ENCODE measurements around the gene ACADM. TPM values are rescaled to one million over a fixed set of nuclear protein-coding genes. Genes with fewer than 3 reads are reported as not detected.

The ACADM gene
- total and polyA plus RNA-seq, 2 of the 13 experiments (the other 11 are each of a cell fraction or from before 2014, with no cell fraction given), result 43.7 to 92.2 TPM

DNA sequence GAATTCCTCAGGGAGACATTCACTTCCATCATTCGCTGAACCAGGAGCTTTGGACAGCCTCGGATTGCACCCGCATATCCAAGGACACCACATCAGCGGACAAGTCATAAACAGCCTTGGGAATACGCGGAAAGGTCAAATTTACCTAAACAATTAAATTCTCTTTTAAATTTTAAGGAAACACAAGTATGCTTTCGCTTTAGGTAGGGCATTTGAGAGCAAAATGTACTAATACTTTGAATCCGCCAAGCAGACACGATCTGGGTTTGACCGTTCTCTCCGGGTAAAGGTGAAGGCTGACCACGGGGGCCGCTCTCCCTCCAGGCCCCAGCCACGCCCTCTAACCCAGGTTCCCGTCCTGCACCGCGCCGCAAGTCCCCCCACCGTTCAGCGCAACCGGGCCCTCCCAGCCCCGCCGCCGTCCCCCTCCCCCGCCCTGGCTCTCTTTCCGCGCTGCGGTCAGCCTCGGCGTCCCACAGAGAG is 479 bp upstream of the ACADM start (continued):
- TF ChIP-seq, protein P1, sequence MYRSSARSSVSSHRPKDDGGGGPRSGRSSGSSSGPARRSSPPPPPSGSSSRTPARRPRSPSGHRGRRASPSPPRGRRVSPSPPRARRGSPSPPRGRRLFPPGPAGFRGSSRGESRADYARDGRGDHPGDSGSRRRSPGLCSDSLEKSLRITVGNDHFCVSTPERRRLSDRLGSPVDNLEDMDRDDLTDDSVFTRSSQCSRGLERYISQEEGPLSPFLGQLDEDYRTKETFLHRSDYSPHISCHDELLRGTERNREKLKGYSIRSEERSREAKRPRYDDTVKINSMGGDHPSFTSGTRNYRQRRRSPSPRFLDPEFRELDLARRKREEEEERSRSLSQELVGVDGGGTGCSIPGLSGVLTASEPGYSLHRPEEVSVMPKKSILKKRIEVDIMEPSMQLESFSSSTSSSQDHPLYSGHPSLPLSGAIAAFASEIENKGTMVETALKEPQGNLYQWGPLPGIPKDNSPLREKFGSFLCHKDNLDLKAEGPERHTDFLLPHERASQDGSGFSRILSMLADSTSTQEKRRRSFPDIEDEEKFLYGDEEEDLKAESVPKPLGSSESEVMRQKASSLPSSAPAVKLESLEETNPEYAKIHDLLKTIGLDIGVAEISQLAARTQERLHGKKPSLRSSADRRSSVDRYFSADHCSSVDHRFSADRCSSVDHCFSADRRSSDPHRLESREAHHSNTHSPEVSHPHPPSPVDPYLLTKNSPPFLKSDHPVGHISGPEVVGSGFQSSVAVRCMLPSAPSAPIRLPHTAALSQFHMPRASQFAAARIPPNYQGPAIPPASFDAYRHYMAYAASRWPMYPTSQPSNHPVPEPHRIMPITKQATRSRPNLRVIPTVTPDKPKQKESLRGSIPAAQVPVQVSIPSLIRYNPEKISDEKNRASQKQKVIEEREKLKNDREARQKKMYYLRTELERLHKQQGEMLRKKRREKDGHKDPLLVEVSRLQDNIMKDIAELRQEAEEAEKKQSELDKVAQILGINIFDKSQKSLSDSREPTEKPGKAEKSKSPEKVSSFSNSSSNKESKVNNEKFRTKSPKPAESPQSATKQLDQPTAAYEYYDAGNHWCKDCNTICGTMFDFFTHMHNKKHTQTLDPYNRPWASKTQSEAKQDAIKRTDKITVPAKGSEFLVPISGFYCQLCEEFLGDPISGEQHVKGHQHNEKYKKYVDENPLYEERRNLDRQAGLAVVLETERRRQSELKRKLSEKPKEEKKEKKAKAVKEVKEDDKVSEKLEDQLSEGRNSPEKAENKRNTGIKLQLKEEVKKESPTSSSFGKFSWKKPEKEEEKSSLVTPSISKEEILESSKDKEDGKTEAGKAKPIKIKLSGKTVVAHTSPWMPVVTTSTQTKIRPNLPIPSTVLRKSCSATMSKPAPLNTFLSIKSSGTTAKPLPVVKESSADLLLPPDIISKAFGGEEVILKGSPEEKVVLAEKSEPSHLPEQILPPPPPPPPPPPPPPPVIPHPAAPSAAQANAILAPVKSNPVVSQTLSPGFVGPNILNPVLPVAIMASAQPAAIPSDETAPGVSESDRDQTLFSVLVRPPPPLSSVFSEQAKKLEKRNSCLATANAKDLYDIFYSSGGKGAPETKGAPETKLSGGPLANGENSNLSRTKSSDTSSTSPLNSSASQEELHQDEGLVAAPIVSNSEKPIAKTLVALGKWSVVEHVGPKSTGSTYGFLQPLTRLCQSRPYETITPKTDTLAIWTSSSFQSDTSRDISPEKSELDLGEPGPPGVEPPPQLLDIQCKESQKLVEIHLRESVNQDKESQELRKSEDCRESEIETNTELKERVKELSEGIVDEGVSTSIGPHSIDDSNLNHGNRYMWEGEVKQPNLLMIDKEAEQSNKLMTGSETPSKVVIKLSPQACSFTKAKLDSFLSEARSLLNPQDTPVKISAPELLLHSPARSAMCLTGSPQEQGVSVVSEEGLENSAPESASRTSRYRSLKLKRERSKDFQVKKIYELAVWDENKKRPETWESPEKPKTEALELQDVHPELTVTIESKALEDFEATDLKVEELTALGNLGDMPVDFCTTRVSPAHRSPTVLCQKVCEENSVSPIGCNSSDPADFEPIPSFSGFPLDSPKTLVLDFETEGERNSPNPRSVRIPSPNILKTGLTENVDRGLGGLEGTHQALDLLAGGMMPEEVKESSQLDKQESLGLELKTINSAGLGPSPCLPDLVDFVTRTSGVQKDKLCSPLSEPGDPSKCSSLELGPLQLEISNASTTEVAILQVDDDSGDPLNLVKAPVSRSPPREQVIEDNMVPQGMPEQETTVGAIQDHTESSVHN (CRISPR knock-in tag; IDR thresholded peaks at IDR 0.05), result 0 out of 2 replicates have a peak, but pooled peaks have one; percentile 10
- TF ChIP-seq, protein P2, sequence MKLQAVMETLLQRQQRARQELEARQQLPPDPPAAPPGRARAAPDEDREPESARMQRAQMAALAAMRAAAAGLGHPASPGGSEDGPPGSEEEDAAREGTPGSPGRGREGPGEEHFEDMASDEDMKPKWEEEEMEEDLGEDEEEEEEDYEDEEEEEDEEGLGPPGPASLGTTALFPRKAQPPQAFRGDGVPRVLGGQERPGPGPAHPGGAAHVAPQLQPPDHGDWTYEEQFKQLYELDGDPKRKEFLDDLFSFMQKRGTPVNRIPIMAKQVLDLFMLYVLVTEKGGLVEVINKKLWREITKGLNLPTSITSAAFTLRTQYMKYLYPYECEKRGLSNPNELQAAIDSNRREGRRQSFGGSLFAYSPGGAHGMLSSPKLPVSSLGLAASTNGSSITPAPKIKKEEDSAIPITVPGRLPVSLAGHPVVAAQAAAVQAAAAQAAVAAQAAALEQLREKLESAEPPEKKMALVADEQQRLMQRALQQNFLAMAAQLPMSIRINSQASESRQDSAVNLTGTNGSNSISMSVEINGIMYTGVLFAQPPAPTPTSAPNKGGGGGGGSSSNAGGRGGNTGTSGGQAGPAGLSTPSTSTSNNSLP (IDR thresholded peaks at IDR 0.05; ENCODE audit: low read depth, low read length), result 0 out of 2 replicates have a peak, but pooled peaks have one; percentile 2
- TF ChIP-seq, protein P3, sequence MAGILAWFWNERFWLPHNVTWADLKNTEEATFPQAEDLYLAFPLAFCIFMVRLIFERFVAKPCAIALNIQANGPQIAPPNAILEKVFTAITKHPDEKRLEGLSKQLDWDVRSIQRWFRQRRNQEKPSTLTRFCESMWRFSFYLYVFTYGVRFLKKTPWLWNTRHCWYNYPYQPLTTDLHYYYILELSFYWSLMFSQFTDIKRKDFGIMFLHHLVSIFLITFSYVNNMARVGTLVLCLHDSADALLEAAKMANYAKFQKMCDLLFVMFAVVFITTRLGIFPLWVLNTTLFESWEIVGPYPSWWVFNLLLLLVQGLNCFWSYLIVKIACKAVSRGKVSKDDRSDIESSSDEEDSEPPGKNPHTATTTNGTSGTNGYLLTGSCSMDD (CRISPR knock-in tag; IDR thresholded peaks at IDR 0.05), result no peak
- peak; percentile 59; the same call in 1 of the 2 replicates for TF ChIP-seq NR2F6 (IDR thresholded peaks at IDR 0.05)
- TF ChIP-seq NR2F6 (CRISPR knock-in tag; IDR thresholded peaks at IDR 0.05), result no peak
- TF ChIP-seq CHD2 (IDR thresholded peaks at IDR 0.05; ENCODE audit: low read depth, low read length), result no peak
- TF ChIP-seq, protein P4, sequence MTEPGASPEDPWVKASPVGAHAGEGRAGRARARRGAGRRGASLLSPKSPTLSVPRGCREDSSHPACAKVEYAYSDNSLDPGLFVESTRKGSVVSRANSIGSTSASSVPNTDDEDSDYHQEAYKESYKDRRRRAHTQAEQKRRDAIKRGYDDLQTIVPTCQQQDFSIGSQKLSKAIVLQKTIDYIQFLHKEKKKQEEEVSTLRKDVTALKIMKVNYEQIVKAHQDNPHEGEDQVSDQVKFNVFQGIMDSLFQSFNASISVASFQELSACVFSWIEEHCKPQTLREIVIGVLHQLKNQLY (CRISPR knock-in tag; IDR thresholded peaks at IDR 0.05), result no peak
- TF ChIP-seq THAP11 (CRISPR knock-in tag; IDR thresholded peaks at IDR 0.05), result peak; percentile 61
- TF ChIP-seq SMC3 (IDR thresholded peaks at IDR 0.05; ENCODE audit: low read length), result 0 out of 2 replicates have a peak, but pooled peaks have one; percentile 2
- peak; percentile 41 for TF ChIP-seq PHF20 (CRISPR knock-in tag; IDR thresholded peaks at IDR 0.05)
- 0 out of 2 replicates have a peak, but pooled peaks have one; percentile 12 for TF ChIP-seq KDM3A (CRISPR knock-in tag; IDR thresholded peaks at IDR 0.05; ENCODE audit: low read depth)
- TF ChIP-seq ZNF232 (CRISPR knock-in tag; IDR thresholded peaks at IDR 0.05; ENCODE audit: borderline replicate concordance), result no peak
- peak in 1 of 2 experiments; percentile 40; a peak in 1 of 4 replicates for TF ChIP-seq NR2F1 (CRISPR knock-in tag; IDR thresholded peaks at IDR 0.05)
- TF ChIP-seq, protein P5, sequence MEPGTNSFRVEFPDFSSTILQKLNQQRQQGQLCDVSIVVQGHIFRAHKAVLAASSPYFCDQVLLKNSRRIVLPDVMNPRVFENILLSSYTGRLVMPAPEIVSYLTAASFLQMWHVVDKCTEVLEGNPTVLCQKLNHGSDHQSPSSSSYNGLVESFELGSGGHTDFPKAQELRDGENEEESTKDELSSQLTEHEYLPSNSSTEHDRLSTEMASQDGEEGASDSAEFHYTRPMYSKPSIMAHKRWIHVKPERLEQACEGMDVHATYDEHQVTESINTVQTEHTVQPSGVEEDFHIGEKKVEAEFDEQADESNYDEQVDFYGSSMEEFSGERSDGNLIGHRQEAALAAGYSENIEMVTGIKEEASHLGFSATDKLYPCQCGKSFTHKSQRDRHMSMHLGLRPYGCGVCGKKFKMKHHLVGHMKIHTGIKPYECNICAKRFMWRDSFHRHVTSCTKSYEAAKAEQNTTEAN (CRISPR knock-in tag; conservative IDR thresholded peaks at IDR 0.05), result peak; percentile 26
- 0 out of 2 replicates have a peak, but pooled peaks have one; percentile 15 for TF ChIP-seq SNAI1 (CRISPR knock-in tag; IDR thresholded peaks at IDR 0.05; ENCODE audit: borderline replicate concordance)
- TF ChIP-seq ZNF451 (CRISPR knock-in tag; IDR thresholded peaks at IDR 0.05), result 0 out of 2 replicates have a peak, but pooled peaks have one; percentile 3
